A172 (cell line): ENCODE measurements around the gene WNT2. TPM values are rescaled to one million over a fixed set of nuclear protein-coding genes. Genes with fewer than 3 reads are reported as not detected.
A peak's percentile ranks its signal among the peaks of the same experiment; 100 is the strongest.
"Not testable (repeated sequence)": the region's sequence is repeated elsewhere in the genome, so short reads cannot be mapped to it uniquely, and the experiment has no call there.

ENCODE experiments used
- DNase-seq: peaks from one replicate; pipeline ENCODE4 v3.0.0-alpha.2; 2015; ENCODE audit warnings: low spot score
- total RNA-seq: library from RNA; depleted of rRNA; stranded (reverse); fragments of >200 nt; shearing (Covaris generic); gene quantifications from 2 replicates; pipeline ENCODE4 v1.2.3, GENCODE V29; 2014

The WNT2 gene
- total RNA-seq, 1 experiment from 2014 or later = not detected

DNA sequence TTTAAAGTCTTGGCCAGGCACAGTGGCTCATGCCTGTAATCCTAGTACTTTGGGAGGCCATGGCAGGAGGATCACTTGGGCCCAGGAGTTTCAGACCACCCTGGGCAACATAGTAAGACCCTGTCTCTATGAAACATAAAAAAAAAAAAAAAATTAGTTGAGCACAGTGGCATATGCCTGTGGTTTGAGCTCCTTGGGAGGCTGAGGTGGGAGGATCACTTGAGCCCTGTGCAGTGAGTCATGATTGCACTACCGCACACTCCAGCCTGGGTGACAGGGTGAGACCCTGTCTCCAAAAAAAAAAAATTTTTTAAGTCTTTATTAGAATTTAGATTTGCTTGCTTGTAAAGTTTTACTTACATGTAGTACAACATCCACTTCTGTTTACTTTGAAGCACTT lies 14.0 kb downstream of the WNT2 start:
- DNase-seq = no peak

DNA sequence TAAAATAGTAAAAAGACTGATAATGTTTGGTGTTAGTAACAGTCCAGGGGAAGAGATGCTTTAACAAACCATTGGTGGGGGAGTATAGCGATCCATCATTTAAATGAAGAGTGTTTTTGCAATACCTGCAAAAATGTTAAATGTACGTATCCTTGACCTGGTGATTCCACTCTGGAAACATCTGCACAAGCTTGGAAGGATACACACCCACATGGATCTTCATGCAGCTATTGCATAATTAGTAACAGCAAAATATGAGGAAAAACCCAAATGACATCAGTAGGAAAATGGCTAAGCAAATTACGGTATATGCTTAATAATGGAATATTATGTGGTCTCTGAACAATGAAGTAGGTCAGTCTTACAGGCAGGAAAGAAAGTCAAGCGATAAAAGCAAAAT lies 20.5 kb downstream of the WNT2 start:
- no peak for DNase-seq

DNA sequence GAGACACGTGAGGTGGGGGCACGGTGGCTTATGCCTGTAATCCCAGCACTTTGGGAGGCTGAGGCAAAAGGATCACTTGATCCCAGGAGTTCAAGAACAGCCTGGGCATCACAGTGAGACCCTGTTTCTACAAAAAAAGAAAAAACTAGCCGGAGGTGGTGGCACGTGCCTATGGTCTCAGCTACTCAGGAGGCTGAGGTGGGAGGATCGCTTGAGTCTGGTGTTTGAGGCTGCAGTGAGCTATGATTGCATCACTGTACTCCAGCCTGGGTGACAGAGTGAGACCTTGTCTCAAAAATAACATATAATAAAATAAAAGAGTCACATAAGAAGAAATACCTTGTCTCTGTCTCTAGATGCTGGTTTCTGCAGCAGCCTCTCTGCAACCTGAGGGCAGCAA lies 22.4 kb downstream of the WNT2 start:
- DNase-seq = not testable (repeated sequence)

DNA sequence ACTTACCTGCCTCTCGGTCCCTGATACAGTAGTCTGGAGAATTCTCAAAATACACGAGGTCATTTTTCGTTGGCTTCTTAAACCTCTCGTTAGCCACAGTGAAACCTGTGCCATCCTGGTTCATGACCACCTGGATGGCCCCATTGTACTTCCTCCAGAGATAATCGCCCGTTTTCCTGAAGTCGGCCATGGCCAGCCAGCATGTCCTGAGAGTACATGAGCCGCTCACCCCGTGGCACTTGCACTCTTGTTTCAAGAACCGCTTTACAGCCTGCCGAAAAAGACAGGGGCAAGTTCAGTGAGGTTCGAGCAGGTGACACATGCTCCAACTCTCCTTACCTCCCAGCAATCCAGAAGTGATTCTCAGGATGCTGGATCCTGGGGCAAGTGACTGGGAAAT lies 25.3 kb downstream of the WNT2 start:
- no peak for DNase-seq

DNA sequence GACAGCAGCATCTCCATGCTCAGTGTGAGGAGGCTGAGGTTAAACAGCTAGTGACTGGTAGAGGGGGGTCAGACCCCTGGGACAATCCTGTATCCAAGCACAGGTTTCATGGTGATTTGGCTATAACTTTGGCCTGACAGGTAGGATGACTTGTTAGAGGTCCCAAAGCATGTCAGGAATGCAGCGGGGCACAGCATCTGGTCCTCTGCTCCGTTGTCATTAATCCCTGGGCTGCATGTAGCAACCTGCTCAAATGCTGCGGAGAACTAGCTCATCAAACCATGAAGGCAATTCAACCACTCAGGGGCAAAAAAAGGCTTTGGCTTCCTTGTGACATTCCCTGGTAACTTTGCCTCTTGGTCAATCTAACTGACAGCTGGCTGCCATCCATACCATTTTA lies 26.8 kb downstream of the WNT2 start:
- no peak for DNase-seq

DNA sequence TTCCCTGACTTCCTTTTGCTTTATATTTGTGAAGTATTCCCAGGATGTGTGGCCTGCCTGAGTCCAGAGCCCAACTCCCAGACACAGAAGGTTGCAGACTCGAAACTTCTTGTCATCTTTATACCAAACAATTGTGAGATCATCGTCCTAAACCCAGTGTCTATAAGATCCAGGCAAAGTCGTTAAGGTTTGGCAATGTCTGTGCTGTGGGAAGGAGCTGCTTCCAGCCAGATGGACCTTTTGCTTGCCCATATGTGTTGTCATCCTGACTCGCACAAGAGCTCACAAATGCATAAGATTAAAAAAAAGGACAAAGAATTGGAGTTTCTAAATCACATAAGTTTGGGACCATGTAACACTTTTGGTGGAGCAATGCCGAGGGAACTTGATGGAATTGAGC lies 37.0 kb downstream of the WNT2 start:
- DNase-seq = no peak

DNA sequence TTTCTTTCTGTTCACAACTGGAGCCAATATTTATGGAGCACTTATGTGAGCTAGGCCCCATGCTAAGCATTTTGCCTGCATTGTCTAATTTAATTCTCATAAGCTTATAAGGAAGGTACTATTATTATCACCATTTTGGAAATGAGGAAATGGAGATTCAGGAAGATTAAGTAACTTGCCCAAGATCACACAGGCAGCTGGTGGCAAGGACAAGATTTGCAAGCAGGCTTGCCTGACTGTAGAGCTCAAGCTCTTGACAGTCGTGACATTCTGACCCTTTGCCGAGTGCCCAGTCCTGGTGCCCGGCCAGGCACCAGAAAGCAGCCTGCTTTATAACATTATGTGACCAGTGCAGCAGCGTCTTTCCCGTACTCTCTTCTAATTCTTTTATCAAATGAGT lies 38.2 kb downstream of the WNT2 start:
- DNase-seq = no peak

DNA sequence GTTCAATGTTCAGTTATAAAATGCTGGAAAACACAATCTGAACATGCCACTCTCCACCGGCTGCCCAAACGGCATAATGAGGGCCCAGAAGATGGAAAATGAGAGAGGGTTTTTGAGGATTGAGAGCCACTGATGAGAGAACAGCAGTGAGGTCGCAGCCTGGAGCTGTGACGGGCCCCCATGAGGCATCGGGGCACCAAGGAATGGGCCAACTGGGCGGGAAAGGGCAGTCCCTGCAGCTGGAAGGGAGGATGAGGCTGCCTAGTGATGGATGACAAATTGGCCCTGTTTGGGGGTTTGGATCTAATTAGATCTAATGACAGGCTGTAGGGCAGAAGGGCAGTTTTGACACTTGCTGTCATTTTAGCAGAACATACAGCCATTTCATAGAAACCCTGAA lies 39.1 kb downstream of the WNT2 start:
- DNase-seq = no peak

DNA sequence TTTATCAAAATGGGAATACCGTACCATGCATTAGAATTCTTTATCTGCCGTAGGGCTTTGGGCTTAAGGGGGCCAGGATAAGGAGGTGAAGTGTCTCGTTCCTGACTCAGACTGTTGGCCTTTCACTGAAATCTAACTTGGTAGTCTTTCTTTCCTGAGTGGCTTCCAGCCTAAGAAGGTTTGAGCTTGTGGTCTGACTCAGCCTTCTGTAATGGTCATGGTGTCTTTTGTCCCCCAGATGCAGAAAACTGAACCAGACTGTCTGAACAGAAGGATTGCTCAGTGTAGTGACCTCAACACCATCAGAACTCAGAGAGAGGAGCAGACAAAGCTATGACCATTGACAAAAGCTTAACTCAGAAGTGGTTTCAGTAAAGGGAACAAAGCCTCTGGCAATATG lies 39.5 kb downstream of the WNT2 start:
- peak; percentile 21 for DNase-seq

DNA sequence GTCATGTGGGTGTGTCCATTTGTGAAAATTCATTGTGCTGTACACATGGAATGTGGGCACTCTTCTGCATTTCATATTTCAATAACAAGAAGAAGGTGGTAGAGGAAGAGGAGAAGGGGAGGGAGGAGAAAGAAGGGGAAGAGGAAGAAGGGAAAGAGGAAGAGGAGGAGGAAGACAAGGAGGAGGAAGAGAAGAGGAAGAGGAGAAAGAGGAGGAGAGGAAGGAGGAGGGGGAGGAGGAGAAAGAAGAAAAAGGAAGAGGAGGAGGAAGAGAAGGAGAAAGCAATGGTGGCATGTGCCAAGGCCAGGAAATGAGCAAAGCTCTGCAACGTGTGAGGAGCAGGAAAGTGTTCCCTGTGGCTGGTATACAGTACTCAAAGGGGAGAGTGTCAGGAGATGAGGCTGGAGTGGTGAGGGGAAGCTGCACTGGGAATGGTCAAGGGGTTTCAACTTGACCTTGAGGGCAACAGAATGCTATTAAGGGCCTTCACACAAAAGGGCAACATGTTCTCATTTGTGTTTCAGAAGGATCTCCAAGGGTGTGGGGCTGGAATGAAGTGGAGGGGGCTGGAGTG lies 40.5 kb downstream of the WNT2 start:
- no peak for DNase-seq

DNA sequence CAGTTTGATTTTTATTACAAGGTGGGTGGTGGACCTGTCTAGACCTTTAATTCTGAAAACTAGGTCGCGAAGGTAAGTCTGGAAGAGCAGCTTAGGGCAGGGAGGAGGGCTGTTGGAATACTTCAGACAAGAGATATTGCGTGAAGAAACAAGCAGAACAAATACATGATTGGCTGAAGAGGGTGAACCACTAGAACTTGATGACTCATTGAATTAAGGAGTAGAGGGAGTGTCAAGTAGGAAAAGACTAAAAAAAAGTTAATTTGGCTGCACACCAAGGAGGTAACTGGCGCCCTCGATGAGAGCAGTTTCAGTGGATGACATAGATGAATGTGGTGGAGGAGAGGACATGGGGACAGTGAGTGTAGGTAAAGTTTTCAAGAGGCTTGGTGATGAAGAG lies 41.3 kb downstream of the WNT2 start:
- DNase-seq = peak; percentile 28

DNA sequence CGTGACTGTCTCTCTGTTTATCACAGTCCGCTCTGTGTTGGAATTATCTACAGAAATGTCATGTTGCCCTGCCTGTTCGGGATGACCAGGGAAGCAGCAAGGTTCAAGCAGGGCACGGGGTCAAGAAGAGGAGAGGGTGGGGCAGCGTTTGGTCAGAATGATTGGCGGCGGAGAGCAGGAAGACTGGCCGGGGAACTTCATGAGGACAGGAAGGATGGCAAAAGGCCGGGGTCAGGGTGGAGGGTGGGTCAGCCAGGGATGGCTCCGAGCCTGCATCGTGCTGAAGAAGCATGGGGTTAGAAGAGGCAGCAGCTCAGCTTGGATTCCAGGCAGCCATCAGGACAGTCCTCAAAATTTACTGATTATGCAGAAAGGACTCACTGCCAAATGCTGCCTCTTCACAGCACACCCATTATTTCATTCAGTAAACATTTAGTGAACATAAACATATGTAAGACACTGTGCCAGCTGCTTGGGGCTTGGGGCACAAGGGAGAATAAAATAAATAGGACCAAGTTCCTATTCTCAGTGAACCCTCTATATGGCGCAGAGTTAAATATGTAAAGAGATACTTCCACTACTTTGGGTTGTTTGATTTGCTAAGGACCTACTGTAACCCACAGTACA lies 42.8 kb downstream of the WNT2 start:
- DNase-seq = no peak

DNA sequence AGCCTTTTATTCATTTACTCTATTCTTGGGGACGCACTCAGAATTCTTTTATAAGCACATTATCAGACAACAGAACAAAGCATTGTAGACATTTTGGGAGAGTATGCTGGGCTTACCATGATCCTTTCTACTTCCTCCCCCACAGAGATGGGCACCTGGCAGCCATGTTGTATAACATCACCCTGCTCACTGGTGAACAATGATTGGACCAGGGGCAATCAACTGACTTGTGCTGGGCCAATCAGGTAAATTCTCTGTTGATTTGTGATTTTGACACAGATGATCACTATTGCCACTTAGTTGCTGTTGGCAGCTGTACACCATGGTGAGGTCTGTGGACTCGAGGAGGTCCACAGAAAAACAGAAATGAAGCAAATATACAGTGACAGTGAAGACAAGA lies 43.7 kb downstream of the WNT2 start:
- no peak for DNase-seq

DNA sequence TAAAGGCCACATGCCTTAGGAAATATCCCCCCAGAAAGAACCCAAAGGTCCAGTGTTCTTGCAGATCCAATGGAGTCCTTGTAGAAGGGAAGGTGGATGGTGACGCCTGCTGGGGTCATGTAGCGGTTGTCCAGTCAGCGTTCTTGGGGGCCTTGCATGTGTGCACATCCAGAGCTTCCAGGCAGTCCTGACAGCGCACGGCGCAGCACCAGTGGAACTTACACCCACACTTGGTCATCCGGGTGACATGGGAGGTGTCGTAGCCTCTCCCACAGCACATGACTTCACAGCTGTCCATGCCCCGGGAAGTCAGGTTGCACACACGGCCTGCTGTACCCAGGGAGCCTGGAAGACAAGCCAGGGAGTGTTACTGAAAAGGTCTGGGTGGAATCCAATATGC lies 44.8 kb downstream of the WNT2 start:
- DNase-seq = no peak

DNA sequence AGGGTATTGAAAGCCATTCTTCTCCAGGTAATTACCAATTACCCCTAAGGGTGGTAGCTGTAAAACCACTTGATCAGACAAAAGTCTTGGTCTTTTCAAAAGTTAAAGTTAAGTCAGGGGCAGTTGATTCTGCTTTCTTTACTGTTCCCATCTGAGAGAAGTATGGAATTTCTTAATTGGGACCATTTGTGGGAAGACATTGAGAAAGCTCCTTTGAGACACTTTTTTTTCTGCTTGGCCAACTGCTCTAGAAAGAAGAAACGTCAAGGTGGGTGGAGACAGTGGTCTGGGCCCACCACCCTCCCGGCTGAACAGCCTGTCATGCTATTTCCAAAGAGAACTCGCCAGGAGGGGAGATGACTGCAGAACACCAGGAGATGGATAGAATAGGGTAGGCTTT lies 45.3 kb downstream of the WNT2 start:
- no peak for DNase-seq

DNA sequence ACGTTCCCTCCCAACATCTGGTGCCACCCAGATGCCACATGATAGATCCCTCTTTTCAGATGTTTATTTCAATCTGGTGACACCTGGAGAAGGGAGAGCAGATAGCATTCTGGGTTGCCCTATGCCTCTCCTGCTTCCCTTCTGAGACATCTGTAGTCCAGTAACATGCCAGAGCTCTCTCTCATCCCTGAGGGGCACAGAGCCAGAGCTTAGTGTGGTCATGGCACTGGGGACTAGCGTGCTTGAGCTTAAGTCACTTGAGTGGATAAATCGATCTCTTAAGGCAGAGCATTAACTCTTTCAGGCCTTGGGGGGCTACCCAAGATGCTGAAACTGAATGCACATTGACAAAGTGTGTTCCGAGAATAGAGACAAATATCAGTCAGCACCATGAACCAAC lies 47.9 kb downstream of the WNT2 start:
- DNase-seq = no peak

DNA sequence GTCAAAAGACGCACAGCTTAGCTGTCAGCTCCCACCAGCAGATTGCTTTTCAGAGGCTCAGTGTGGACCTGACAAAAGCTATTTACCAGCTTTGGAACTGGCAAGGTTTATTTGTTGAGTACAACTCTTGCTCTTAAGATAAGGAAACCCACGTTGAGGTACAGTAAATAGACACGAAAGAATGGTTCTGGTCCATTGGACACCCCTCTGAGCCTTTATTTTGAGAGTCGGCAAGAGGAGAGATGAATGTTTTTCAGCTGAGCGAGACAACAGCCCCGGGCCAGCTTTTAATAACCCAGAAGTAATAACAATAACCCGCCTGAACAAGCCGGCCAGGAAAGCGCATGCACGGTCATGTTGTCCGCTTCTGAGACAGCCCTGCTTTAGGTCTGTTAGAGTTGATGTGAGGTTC lies 49.0 kb downstream of the WNT2 start:
- DNase-seq = no peak

DNA sequence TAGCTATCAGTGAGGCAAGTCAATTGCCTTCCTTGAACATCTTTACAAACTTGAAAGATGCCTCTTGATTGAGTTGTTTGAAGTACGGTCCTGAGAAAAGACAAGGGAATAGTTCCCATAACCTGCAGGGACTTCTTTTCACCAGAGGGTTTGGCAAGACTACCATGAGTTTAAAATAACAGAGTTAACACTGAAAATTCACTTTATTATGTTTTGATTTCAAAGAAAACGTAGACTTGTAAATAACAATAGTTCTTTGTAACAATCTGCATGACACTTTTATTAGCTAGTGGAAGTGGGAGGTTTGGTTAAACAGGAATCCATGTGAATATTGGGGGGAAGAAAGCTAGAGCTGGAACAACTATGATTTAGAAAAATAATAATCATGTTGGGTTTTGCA lies 49.5 kb downstream of the WNT2 start:
- no peak for DNase-seq

DNA sequence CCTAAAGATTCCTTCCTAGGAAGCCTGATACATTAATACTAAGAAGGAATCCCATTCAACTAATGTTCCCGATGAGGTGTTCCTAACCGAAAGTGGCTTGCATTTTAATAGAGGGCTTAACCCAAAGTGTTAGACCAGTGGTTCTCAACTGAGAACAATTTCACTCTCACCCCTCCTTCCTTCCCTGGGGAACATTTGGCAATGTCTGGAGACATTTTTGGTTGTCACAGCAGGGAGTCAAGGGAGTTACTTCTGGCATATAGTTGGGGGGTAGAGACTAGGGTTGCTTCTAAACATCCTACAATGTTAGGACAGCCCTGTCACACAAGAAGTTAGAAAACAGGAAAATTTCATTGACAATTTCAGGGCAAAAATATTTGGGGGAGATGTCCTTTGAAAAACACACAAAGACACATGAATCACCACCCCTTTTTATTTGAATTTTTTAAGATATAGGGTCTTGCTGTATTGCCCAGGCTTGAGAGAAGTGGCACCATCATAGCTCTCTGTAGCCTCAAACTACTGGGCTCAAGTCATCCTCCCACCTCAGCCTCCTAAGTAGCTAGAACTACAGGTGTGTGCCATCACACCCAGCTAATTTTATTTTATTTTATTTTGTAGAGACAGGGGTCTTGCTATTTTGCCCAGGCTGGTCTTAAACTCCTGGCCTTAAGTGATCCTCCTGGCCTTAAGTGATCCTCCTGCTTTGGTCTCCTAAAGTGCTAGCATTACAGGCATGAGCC lies 50.7 kb downstream of the WNT2 start:
- no peak for DNase-seq

DNA sequence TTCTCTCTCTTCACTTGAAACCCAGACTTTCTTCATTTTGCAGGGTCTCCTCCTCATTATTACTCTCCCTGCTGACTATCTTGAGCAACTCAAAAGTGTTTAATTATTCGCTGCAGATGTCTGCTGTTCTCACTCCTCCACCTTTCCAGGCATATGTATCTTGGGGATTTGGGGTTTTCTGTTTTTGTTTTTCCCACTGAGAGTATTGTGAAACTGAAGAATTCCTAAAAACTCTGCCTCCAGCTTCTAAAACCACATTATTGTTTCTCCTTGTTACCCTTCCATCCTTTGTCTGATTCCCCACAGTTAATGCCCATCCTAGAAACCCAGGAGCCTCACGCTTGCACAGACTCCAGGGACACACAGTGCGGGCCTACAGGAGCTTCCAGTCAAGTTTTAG lies 51.3 kb downstream of the WNT2 start:
- no peak for DNase-seq

DNA sequence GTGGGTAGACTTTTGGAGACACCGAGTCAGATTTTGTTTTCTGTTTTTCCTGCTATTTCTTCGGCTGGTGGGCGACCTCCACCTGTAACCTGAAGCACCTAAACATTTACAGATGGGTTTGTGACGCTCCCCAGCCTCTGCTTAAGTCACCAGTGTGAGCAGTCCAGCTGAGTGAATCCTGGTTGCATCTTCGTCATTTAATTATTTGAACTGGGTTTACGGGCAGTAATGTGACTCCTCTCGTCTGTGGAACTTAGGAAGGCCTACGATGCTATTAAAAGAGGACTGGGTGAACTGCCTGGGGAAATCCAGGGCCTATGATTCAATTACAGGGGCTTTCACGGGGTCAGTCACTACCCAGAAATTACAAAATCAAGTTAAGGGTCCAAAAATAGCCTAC lies 52.5 kb downstream of the WNT2 start:
- DNase-seq = peak; percentile 55

DNA sequence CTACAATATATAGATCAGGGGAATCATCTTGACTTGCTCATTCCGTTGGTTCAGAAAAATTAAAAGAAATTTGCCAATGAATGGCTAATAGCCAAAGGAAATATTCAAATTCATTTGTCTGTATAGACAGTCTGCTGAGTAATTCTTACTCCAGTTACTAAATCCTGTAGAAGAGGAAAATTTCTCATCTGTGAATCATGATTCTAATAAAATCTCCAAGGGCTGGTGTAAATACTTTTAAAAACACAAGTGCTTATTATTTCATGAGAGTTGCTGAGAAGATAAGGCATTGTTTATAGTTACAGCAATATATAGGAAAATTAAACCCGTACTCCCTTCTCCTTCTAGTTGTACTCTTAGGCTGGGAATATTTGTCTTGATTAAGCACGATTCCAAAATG lies 53.0 kb downstream of the WNT2 start:
- DNase-seq = peak; percentile 68

DNA sequence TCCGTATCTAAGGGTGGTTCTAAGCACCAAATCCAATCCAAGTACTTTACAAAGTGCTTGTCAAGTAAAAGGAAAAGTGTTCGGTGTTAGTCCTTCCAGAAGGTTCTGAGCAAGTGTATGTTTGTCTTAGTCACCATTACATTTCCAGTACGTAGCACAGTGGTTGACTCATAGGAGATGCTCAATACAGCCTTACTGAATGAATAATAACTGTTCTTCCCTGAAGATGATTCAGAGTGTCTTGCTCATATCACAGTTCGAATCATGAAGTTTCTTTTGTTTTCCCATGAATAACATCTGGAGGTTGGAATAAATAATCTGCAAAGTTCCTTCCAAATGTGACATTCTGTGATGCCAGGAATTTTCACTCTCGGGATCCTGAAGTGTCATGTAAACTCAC lies 53.4 kb downstream of the WNT2 start:
- peak; percentile 91 for DNase-seq

DNA sequence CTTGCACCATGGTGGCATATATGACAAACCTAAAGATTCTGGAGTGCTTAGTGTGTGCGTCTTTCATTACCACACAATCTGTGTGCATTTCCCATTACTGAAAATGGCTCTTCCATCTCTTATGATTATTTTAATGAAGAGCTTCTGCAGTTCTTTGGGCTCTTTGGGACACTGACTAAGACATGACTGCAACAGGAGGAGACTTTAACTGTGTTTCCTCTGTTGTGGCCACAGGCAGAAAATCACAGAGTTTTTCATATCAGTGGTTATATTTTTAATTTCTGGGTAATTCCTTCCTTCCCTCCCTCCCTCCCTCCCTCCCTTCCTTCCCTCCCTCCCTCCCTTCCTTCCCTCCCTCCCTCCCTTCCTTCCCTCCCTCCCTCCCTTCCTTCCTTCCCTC lies 58.1 kb downstream of the WNT2 start:
- DNase-seq = no peak
